GM12872 (cell line): ENCODE data around the gene LETM1.

ENCODE experiments used
- CTCF ChIP-seq: IDR thresholded peaks from 3 replicates; pipeline ENCODE4 v1.5.1; 2011; ENCODE audit warnings: low read depth, mild to moderate bottlenecking, low read length, moderate library complexity; ENCODE audit not compliant: insufficient read depth

LETM1 gene

GRCh38 chr4:1786544-1787362 lies 69.2 kb downstream of the LETM1 start:
- no peak for TF ChIP-seq CTCF

GRCh38 chr4:1785592-1785991 lies 70.4 kb downstream of the LETM1 start:
- no peak for TF ChIP-seq CTCF

GRCh38 chr4:1784789-1785591 lies 71.0 kb downstream of the LETM1 start:
- no peak for TF ChIP-seq CTCF

GRCh38 chr4:1784395-1784788 lies 71.6 kb downstream of the LETM1 start:
- no peak for TF ChIP-seq CTCF

- no peak for TF ChIP-seq CTCF
Observed at GRCh38 chr4:1783970-1784369, 72.0 kb downstream of the LETM1 start.

- TF ChIP-seq CTCF: no peak
Observed at GRCh38 chr4:1783015-1783414, 72.9 kb downstream of the LETM1 start.

GRCh38 chr4:1780435-1780834 lies 75.5 kb downstream of the LETM1 start:
- TF ChIP-seq CTCF: no peak
